HEK293T (cell line): ENCODE measurements around the gene PROK1.
"Not testable (repeated sequence)": the region's sequence is repeated elsewhere in the genome, so short reads cannot be mapped to it uniquely, and the experiment has no call there.

Experiments used
- ARNT ChIP-seq: fragments of 450-650 bp; IDR thresholded peaks from 2 replicates; pipeline ENCODE4 v1.6.1; 2017; ENCODE audit warnings: mild to moderate bottlenecking
- BHLHE40 ChIP-seq: fragments of 450-650 bp; IDR thresholded peaks from 2 replicates; pipeline ENCODE4 v1.6.1; 2016; ENCODE audit warnings: mild to moderate bottlenecking, moderate library complexity, borderline replicate concordance
- ELF4 ChIP-seq: fragments of 450-650 bp; IDR thresholded peaks from 2 replicates; pipeline ENCODE4 v1.6.1; 2017; ENCODE audit warnings: antibody characterized with exemption
- FOXK2 ChIP-seq: fragments of 450-650 bp; IDR thresholded peaks from 2 replicates; pipeline ENCODE4 v1.6.1; 2016; ENCODE audit warnings: mild to moderate bottlenecking
- NFRKB ChIP-seq: fragments of 450-650 bp; IDR thresholded peaks from 2 replicates; pipeline ENCODE4 v1.6.1; 2016; ENCODE audit warnings: mild to moderate bottlenecking, moderate library complexity
- PKNOX1 ChIP-seq: fragments of 450-650 bp; IDR thresholded peaks from 2 replicates; pipeline ENCODE4 v1.6.1; 2016
- SP1 ChIP-seq: fragments of 450-650 bp; IDR thresholded peaks from 2 replicates; pipeline ENCODE4 v1.6.1; 2017
- SUZ12 ChIP-seq: fragments of 450-650 bp; IDR thresholded peaks from 2 replicates; pipeline ENCODE4 v1.6.1; 2016; ENCODE audit warnings: mild to moderate bottlenecking
- TARDBP ChIP-seq: fragments of 450-650 bp; IDR thresholded peaks from 2 replicates; pipeline ENCODE4 v1.6.1; 2016

- TF ChIP-seq ELF4, ARNT, BHLHE40, TARDBP, FOXK2, SUZ12, NFRKB, PKNOX1, SP1: not testable (repeated sequence)
These were observed 44.5 kb upstream of the PROK1 start for GRCh38 chr1:110406407-110406806.
